H54 (cell line): Measurements from ENCODE around the gene S100A13.

ENCODE experiments used
- DNase-seq: peaks from one replicate; pipeline ENCODE4 v3.0.0; 2011; ENCODE audit warnings: low spot score, mixed read lengths; ENCODE audit not compliant: insufficient read length
- FAIRE-seq: peaks from 3 replicates; lab custom pipeline; 2011; peaks lifted over from hg19 to GRCh38; lab: Jason Lieb, UNC
- POLR2A ChIP-seq: IDR thresholded peaks from 2 replicates; pipeline ENCODE4 v1.6.1; 2011; ENCODE audit warnings: low read depth, mild to moderate bottlenecking, low read length

The S100A13 gene

DNA sequence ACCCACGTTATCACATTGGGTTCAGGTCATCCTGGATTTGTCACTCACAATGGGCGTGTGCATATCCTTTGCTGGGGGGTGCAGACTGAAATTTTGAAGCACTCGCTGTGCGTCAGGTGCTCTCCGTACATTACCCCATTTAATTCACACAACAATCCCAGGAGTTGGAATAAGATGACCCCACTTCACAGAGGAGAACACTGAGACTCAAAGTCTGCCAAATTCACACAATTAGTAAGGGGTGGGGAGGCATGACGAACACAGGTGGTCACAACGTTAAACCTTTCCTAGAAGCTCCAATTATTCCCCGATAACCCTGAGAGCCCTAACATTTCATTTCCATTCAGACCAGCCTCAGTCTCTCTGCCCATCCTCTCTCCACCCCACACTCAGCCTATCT, 57.8 kb downstream of the S100A13 start:
- FAIRE-seq (no peak), DNase-seq (no peak)
- TF ChIP-seq POLR2A, result no peak
